WTC11 (cell line): Measurements from ENCODE around the gene CAP1.

ENCODE experiments used
- ESRRA ChIP-seq: sonication (generic); formaldehyde crosslinking; IDR thresholded peaks from 2 replicates; pipeline ENCODE4 v1.8.1; 2022; ENCODE audit warnings: mild to moderate bottlenecking, missing genetic modification reagents, borderline replicate concordance
- FOXJ3 ChIP-seq: sonication (generic); formaldehyde crosslinking; IDR thresholded peaks from 2 replicates; pipeline ENCODE4 v1.9.0; 2021; ENCODE audit warnings: missing genetic modification reagents, mild to moderate bottlenecking, borderline replicate concordance
- GTF2I ChIP-seq: fragments of 250-450 bp; sonication (Bioruptor Pico); conservative IDR thresholded peaks from 2 replicates; pipeline ENCODE4 v1.4.0; 2021; ENCODE audit warnings: mild to moderate bottlenecking
- NR3C1 ChIP-seq: sonication (generic); formaldehyde crosslinking; conservative IDR thresholded peaks from 2 replicates; pipeline ENCODE4 v1.8.1; 2023; ENCODE audit warnings: low read depth, mild to moderate bottlenecking, missing genetic modification reagents
- ZBTB43 ChIP-seq: sonication (generic); formaldehyde crosslinking; IDR thresholded peaks from 2 replicates; pipeline ENCODE4 v1.8.1; 2023; ENCODE audit warnings: mild to moderate bottlenecking, missing genetic modification reagents
- ZNF138 ChIP-seq: sonication (generic); formaldehyde crosslinking; conservative IDR thresholded peaks from 2 replicates; pipeline ENCODE4 v1.8.1; 2022; ENCODE audit warnings: mild to moderate bottlenecking, moderate library complexity, missing genetic modification reagents
- TF ChIP-seq, protein P1 (sequence below): fragments of 200-600 bp; IDR thresholded peaks from 2 replicates; pipeline ENCODE4 v1.8.0; 2022; ENCODE audit warnings: antibody characterized with exemption

DNA sequence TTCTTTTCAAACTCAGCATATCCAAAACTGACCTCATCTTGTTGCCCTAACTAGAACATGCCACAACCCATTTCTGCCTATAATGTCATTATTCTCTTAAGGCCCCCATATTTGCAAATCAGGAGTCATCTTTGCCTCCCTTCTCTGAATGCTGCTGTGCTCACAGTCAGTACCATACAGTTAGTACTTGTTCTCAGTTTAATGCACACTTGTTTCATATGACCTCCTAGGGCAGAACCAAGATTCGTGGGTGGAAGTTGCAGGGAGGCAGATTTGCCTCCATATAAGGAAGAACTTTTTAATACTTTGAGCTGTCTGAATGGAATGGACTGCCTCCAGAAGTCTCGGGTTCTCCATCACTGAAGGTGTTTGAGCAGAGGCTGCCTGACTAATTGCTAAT lies 9.2 kb downstream of the CAP1 start:
- TF ChIP-seq, protein P1, sequence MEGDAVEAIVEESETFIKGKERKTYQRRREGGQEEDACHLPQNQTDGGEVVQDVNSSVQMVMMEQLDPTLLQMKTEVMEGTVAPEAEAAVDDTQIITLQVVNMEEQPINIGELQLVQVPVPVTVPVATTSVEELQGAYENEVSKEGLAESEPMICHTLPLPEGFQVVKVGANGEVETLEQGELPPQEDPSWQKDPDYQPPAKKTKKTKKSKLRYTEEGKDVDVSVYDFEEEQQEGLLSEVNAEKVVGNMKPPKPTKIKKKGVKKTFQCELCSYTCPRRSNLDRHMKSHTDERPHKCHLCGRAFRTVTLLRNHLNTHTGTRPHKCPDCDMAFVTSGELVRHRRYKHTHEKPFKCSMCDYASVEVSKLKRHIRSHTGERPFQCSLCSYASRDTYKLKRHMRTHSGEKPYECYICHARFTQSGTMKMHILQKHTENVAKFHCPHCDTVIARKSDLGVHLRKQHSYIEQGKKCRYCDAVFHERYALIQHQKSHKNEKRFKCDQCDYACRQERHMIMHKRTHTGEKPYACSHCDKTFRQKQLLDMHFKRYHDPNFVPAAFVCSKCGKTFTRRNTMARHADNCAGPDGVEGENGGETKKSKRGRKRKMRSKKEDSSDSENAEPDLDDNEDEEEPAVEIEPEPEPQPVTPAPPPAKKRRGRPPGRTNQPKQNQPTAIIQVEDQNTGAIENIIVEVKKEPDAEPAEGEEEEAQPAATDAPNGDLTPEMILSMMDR, result no peak
- no peak for TF ChIP-seq FOXJ3 (CRISPR knock-in tag)
- TF ChIP-seq GTF2I (CRISPR knock-in tag), result no peak
- no peak for TF ChIP-seq ESRRA (CRISPR knock-in tag)
- TF ChIP-seq NR3C1 (CRISPR knock-in tag), result no peak
- TF ChIP-seq ZNF138 (CRISPR knock-in tag), result no peak
- TF ChIP-seq ZBTB43 (CRISPR knock-in tag), result no peak
